ENCODE data around the gene RPS29. TPM values are rescaled to one million over a fixed set of nuclear protein-coding genes. Genes with fewer than 3 reads are reported as not detected.

The RPS29 gene
- total and polyA plus RNA-seq, 10 of the 15 experiments (the other 5 are each of a cell fraction or from before 2014, with no cell fraction given) = 2,685 to 10,815 (median 4,359) TPM

GRCh38 chr14:49634547-49635334 is 48.6 kb upstream of the RPS29 start, which contains the start of gene DNAAF2 (continued):
- TF ChIP-seq SMC3 (IDR thresholded peaks at IDR 0.05; ENCODE audit: borderline replicate concordance, low read length) = no peak
- no peak for TF ChIP-seq ATF3 (IDR thresholded peaks at IDR 0.05; ENCODE audit: borderline replicate concordance, extremely low read depth, low read depth, low read length)
- TF ChIP-seq ZNF384 (IDR thresholded peaks at IDR 0.05; ENCODE audit: borderline replicate concordance, low read depth, low read length) = no peak
- TF ChIP-seq POLR2A (IDR thresholded peaks at IDR 0.05; ENCODE audit: low read depth, low read length) = peak; percentile 20
- peak; percentile 96 for TF ChIP-seq BMI1 (IDR thresholded peaks at IDR 0.05; ENCODE audit: borderline replicate concordance)
- no peak for TF ChIP-seq CHD1 (IDR thresholded peaks at IDR 0.05; ENCODE audit: low read depth, low read length)
- no peak for TF ChIP-seq HDAC2 (IDR thresholded peaks at IDR 0.05)
- no peak for TF ChIP-seq ZBTB11 (CRISPR knock-in tag; IDR thresholded peaks at IDR 0.05)
- TF ChIP-seq SUPT20H (IDR thresholded peaks at IDR 0.05; ENCODE audit: borderline replicate concordance, control insufficient read depth, low read depth, low read length) = no peak

Data from GM12878 (cell line).